ENCODE results near the gene CHRNB2.

DNA sequence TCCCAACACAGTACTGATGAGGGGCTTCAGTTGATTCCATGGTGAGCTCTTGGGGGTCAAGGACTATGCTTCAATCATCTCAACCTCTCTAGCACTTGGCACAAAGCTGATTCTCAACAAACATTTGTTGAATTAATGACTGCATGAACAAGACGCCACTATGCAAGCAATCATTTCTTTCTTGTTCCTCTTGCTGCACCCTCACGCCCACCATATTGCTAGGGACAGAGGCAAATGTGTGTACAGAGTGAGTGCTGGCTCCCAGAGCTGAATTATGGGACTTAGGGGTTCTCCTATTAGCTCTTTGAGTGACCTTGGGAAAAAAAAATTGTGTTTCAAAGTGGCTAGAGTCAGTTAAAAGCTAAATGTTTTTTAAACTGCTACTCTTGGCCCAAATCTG is 38.0 kb downstream of the CHRNB2 start:
- TF ChIP-seq, protein P1, sequence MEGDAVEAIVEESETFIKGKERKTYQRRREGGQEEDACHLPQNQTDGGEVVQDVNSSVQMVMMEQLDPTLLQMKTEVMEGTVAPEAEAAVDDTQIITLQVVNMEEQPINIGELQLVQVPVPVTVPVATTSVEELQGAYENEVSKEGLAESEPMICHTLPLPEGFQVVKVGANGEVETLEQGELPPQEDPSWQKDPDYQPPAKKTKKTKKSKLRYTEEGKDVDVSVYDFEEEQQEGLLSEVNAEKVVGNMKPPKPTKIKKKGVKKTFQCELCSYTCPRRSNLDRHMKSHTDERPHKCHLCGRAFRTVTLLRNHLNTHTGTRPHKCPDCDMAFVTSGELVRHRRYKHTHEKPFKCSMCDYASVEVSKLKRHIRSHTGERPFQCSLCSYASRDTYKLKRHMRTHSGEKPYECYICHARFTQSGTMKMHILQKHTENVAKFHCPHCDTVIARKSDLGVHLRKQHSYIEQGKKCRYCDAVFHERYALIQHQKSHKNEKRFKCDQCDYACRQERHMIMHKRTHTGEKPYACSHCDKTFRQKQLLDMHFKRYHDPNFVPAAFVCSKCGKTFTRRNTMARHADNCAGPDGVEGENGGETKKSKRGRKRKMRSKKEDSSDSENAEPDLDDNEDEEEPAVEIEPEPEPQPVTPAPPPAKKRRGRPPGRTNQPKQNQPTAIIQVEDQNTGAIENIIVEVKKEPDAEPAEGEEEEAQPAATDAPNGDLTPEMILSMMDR (IDR thresholded peaks at IDR 0.05) = no peak
- no peak for TF ChIP-seq POLR2A (IDR thresholded peaks at IDR 0.05)

All from prostate gland (tissue), 2 donors.